H1 (cell line): ENCODE data around the gene RIMBP2. TPM values are rescaled to one million over a fixed set of nuclear protein-coding genes. Genes with fewer than 3 reads are reported as not detected.

Experiments used
- CTCF ChIA-PET: fragments of 300-600 bp; sonication (Branson Sonifier 250); formaldehyde crosslinking; loops from one replicate; lab custom pipeline; 2021; ENCODE audit not compliant: partially characterized antibody; lab: Charles Lee
- POLR2A ChIA-PET: fragments of 300-600 bp; sonication (Branson Sonifier 250); formaldehyde crosslinking; loops from one replicate; lab custom pipeline; 2021; ENCODE audit warnings: inconsistent platforms; ENCODE audit not compliant: partially characterized antibody; lab: Charles Lee
- DNase-seq, 2 experiments: peaks; one replicate each; pipeline versions ENCODE4 v3.0.0 to v3.0.0-alpha.2; 2010 to 2022; ENCODE audit warnings: low spot score in 2 of 2, low read depth in 1 of 2, mixed read lengths in 1 of 2
- FAIRE-seq: peaks from 2 replicates; lab custom pipeline; 2011; peaks lifted over from hg19 to GRCh38; lab: Jason Lieb, UNC
- H2AFZ ChIP-seq: 2 replicates; pipeline ENCODE4 v1.8.1; 2012; ENCODE audit warnings: low read length, inconsistent platforms
- H2AK5ac ChIP-seq: 2 replicates; pipeline ENCODE4 v1.6.1; 2013; ENCODE audit warnings: low read depth, low read length
- H2BK120ac ChIP-seq: replicated peaks from 2 replicates; pipeline ENCODE3; 2013; ENCODE audit warnings: low read depth, low read length, inconsistent platforms
- H2BK12ac ChIP-seq: 2 replicates; pipeline ENCODE4 v1.6.1; 2013; ENCODE audit warnings: low read depth, low read length
- H2BK15ac ChIP-seq: 2 replicates; pipeline ENCODE4 v1.6.1; 2013; ENCODE audit warnings: low read length
- H2BK20ac ChIP-seq: 2 replicates; pipeline ENCODE4 v1.6.1; 2013; ENCODE audit warnings: low read length
- H2BK5ac ChIP-seq: 2 replicates; pipeline ENCODE4 v1.6.1; 2013; ENCODE audit warnings: low read depth, low read length
- H3K14ac ChIP-seq: 2 replicates; pipeline ENCODE4 v1.6.1; 2013; ENCODE audit warnings: inconsistent platforms; ENCODE audit not compliant: insufficient read length
- H3K18ac ChIP-seq: 2 replicates; pipeline ENCODE4 v1.6.1; 2013; ENCODE audit warnings: low read length; ENCODE audit errors: extremely low read depth
- H3K23ac ChIP-seq: 2 replicates; pipeline ENCODE4 v1.6.1; 2013; ENCODE audit warnings: inconsistent platforms; ENCODE audit not compliant: insufficient read length
- H3K23me2 ChIP-seq: 2 replicates; pipeline ENCODE4 v1.6.1; 2013; ENCODE audit warnings: low read depth, low read length
- H3K27ac ChIP-seq: 2 replicates; pipeline ENCODE4 v1.6.1; 2011; ENCODE audit warnings: low read depth, low read length, inconsistent platforms
- H3K27me3 ChIP-seq, 4 experiments: replicated peaks in 1 of 4; 1 replicate in 1 of 4; 2 replicates in 3 of 4; pipeline versions ENCODE4 v1.6.1 to v1.8.1; 2011 to 2013; ENCODE audit warnings: low read length in 3 of 4, mild to moderate bottlenecking in 3 of 4, inconsistent platforms in 2 of 4, mixed read lengths in 2 of 4, moderate library complexity in 1 of 4; ENCODE audit not compliant: control insufficient read depth in 3 of 4, insufficient read depth in 3 of 4; ENCODE audit errors: extremely low read depth in 1 of 4
- H3K36me3 ChIP-seq, 4 experiments: 2 replicates each; pipeline versions ENCODE4 v1.6.1 to v1.8.1; 2011 to 2013; ENCODE audit warnings: mild to moderate bottlenecking in 4 of 4, low read length in 3 of 4, moderate library complexity in 2 of 4, control low read depth in 1 of 4, inconsistent platforms in 1 of 4; ENCODE audit not compliant: insufficient read depth in 4 of 4, control insufficient read depth in 2 of 4
- H3K4ac ChIP-seq: replicated peaks from 2 replicates; pipeline ENCODE3; 2013; ENCODE audit warnings: low read length, low read depth, mixed read lengths, inconsistent platforms; ENCODE audit not compliant: insufficient read length
- H3K4me1 ChIP-seq, 4 experiments: replicated peaks in 1 of 4; 1 replicate in 1 of 4; 2 replicates in 3 of 4; pipeline versions ENCODE4 v1.6.1 to v1.8.1; 2011 to 2013; ENCODE audit warnings: low read length in 3 of 4, inconsistent platforms in 2 of 4, mixed read lengths in 1 of 4; ENCODE audit not compliant: insufficient read depth in 4 of 4, control insufficient read depth in 3 of 4
- H3K4me2 ChIP-seq, 2 experiments: 2 replicates each; pipeline versions ENCODE4 v1.6.1 to v1.8.1; 2011 to 2013; ENCODE audit warnings: low read depth in 2 of 2, low read length in 2 of 2, control low read depth in 1 of 2, inconsistent platforms in 1 of 2, mild to moderate bottlenecking in 1 of 2; ENCODE audit not compliant: insufficient read depth in 1 of 2
- H3K4me3 ChIP-seq, 4 experiments: fragments of 200-600, 300-600 bp in 1 of 4; sonication (generic), shearing (Covaris generic), sonication (Bioruptor Twin) in 1 of 4; 2 replicates each; pipeline versions ENCODE4 v1.5.1 to v1.8.1; 2011 to 2016; ENCODE audit warnings: low read length in 4 of 4, low read depth in 3 of 4, control low read depth in 2 of 4, inconsistent platforms in 2 of 4, mild to moderate bottlenecking in 2 of 4, mixed read lengths in 1 of 4, moderate library complexity in 1 of 4; ENCODE audit not compliant: insufficient read depth in 2 of 4; ENCODE audit errors: extremely low read depth in 1 of 4
- H3K56ac ChIP-seq: replicated peaks from 2 replicates; pipeline ENCODE3; 2013; ENCODE audit warnings: low read depth, mild to moderate bottlenecking, mixed read lengths, low read length, inconsistent platforms; ENCODE audit not compliant: insufficient read length
- H3K79me1 ChIP-seq: 2 replicates; pipeline ENCODE4 v1.6.1; 2013; ENCODE audit warnings: low read depth, low read length, control low read depth
- H3K79me2 ChIP-seq, 2 experiments: 2 replicates each; pipeline versions ENCODE4 v1.6.1 to v1.8.1; 2012 to 2013; ENCODE audit warnings: low read length in 2 of 2, mild to moderate bottlenecking in 2 of 2, inconsistent platforms in 1 of 2; ENCODE audit not compliant: insufficient read depth in 2 of 2, control insufficient read depth in 1 of 2
- H3K9ac ChIP-seq, 4 experiments: replicated peaks in 1 of 4; 1 replicate in 1 of 4; 2 replicates in 3 of 4; pipeline versions ENCODE4 v1.6.1 to v1.8.1; 2011 to 2013; ENCODE audit warnings: low read depth in 3 of 4, low read length in 3 of 4, control low read depth in 2 of 4, mild to moderate bottlenecking in 2 of 4, moderate library complexity in 2 of 4, inconsistent platforms in 1 of 4; ENCODE audit errors: extremely low read depth in 1 of 4
- H3K9me3 ChIP-seq, 2 experiments: 2 replicates each; pipeline versions ENCODE4 v1.6.1 to v1.8.1; 2012 to 2013; ENCODE audit warnings: mild to moderate bottlenecking in 2 of 2, moderate library complexity in 2 of 2, control low read depth in 1 of 2, inconsistent platforms in 1 of 2, low read depth in 1 of 2, low read length in 1 of 2, mixed read lengths in 1 of 2; ENCODE audit not compliant: insufficient read depth in 2 of 2
- H4K20me1 ChIP-seq, 2 experiments: replicated peaks in 1 of 2; 2 replicates each; pipeline versions ENCODE3 to v1.8.1; 2011 to 2013; ENCODE audit warnings: inconsistent platforms in 2 of 2, low read length in 2 of 2, mild to moderate bottlenecking in 1 of 2; ENCODE audit not compliant: insufficient read depth in 2 of 2, control insufficient read depth in 1 of 2
- H4K5ac ChIP-seq: 2 replicates; pipeline ENCODE4 v1.6.1; 2013; ENCODE audit warnings: low read length, low read depth, mixed read lengths, inconsistent platforms; ENCODE audit not compliant: insufficient read length
- H4K8ac ChIP-seq: 2 replicates; pipeline ENCODE4 v1.8.0; 2013; ENCODE audit warnings: mild to moderate bottlenecking, moderate library complexity, low read length, inconsistent platforms; ENCODE audit not compliant: insufficient read depth; ENCODE audit errors: extremely low read depth
- H4K91ac ChIP-seq: replicated peaks from 2 replicates; pipeline ENCODE3; 2013; ENCODE audit warnings: low read length, mixed read lengths, inconsistent platforms; ENCODE audit not compliant: insufficient read length
- GABPA ChIP-seq: IDR thresholded peaks from 2 replicates; pipeline ENCODE4 v1.6.1; 2011; ENCODE audit warnings: mild to moderate bottlenecking, low read length, moderate library complexity, borderline replicate concordance; ENCODE audit not compliant: insufficient read depth
- MAFK ChIP-seq: IDR thresholded peaks from 2 replicates; pipeline ENCODE4 v1.6.1; 2012; ENCODE audit warnings: low read depth, mild to moderate bottlenecking, improper control_type of control experiment, low read length
- WGBS, 2 experiments: shearing (Covaris generic) in 1 of 2; methylation state at CpG; one replicate each; pipeline versions ENCODE4 v1.1.6 to v1.1.7; 2013 to 2015; ENCODE audit warnings: low lambda C conversion rate in 2 of 2, mixed read lengths in 2 of 2, inconsistent platforms in 1 of 2, low coverage in 1 of 2, missing lambda C conversion rate in 1 of 2; ENCODE audit not compliant: insufficient replicate concordance in 2 of 2, insufficient coverage in 1 of 2, insufficient read length in 1 of 2; ENCODE audit errors: extremely low coverage in 1 of 2, missing lambda C conversion rate in 1 of 2; 5-methylcytosine and 5-hydroxymethylcytosine counted together
- polyA plus RNA-seq, 7 experiments: library from polyadenylated mRNA; depleted of rRNA in 3 of 7; stranded (reverse) in 5 of 7; unstranded in 2 of 7; fragments of >200 nt in 5 of 7; fragments of 200-250 nt in 2 of 7; gene quantifications; 1 replicate in 5 of 7; 2 replicates in 1 of 7; 4 replicates in 1 of 7; pipeline versions ENCODE4 v1.2.1 to v1.2.3, GENCODE V29; 2011 to 2013; ENCODE audit warnings: missing spikeins in 2 of 7, mixed read lengths in 2 of 7
- total RNA-seq: library from RNA; stranded (reverse); fragmentation: NEBNext Ultra II Directional; extraction: Animal tissue kit (Norgen Biotek cat#: 25700); gene quantifications from 2 replicates; pipeline ENCODE4 v1.2.1, GENCODE V29; 2021

The RIMBP2 gene
- total and polyA plus RNA-seq, 2 of the 8 experiments (the other 6 are each of a cell fraction or from before 2014, with no cell fraction given) = 0.18 to 0.65 TPM

GRCh38 chr12:130513556-130513955 lies 202.5 kb downstream of the RIMBP2 start:
- no peaks in the 10 kb centered on the region for H3K79me1 ChIP-seq
- no peak overlapping the region for H3K23ac ChIP-seq
- H3K9me3 ChIP-seq = peaks cover 0 to 3% of the 10 kb centered on the region in 2 experiments; a peak in 2 of 4 replicates
- POLR2A ChIA-PET = interaction anchor here (0.7 to 0.8 kb wide), 2 partner anchors 44 to 126 kb away, joined by 3 read pairs; no protein-coding TSS in a partner anchor
- no peak overlapping the region for H3K27ac ChIP-seq
- H4K91ac ChIP-seq = no peak overlapping the region
- H3K4me2 ChIP-seq = peak overlapping the region in 1 of 2 experiments; percentile 54; a peak in 3 of 4 replicates
- no peak for DNase-seq
- H2BK20ac ChIP-seq = 0 out of 2 replicates have a peak overlapping the region, but pooled peaks have one; percentile 55
- TF ChIP-seq GABPA (no peak), MAFK (peak; percentile 94)
- TF ChIP-seq, all 59 proteins: peak for 1
- 0 out of 2 replicates have a peak overlapping the region, but pooled peaks have one; percentile 1 for H2BK5ac ChIP-seq
- H3K18ac ChIP-seq = peak overlapping the region; percentile 25; the same call in 1 of the 2 replicates
- H3K9ac ChIP-seq = no peak overlapping the region; a peak in 1 of 7 replicates
- no peak overlapping the region for H3K14ac ChIP-seq
- H3K36me3 ChIP-seq = no peaks in the 10 kb centered on the region
- H2BK120ac ChIP-seq = no peak overlapping the region
- no peak overlapping the region for H2AK5ac ChIP-seq
- H3K4ac ChIP-seq = no peak overlapping the region
- H2BK15ac ChIP-seq = peak overlapping the region; percentile 61; the same call in 1 of the 2 replicates
- H2AFZ ChIP-seq = no peak overlapping the region
- no peak overlapping the region for H4K5ac ChIP-seq
- H2BK12ac ChIP-seq = peak overlapping the region; percentile 55; the same call in 1 of the 2 replicates
- H3K27me3 ChIP-seq = no peaks in the 10 kb centered on the region; a peak in 1 of 7 replicates
- CTCF ChIA-PET = interaction anchor here (0.8 to 2.3 kb wide), 12 partner anchors 9 to 234 kb away, joined by 3 to 11 read pairs (median 3); no protein-coding TSS in a partner anchor
- WGBS, 2 experiments = 85% methylated on average over 2 of the region's 2 CpGs; no CpG with 5 or more reads in 1 of the 2 experiments
- no peaks in the 10 kb centered on the region for H4K20me1 ChIP-seq
- peaks cover 7 to 15% (median 8%) of the 10 kb centered on the region in 4 experiments for H3K4me1 ChIP-seq
- H4K8ac ChIP-seq = no peak overlapping the region
- H3K79me2 ChIP-seq = no peaks in the 10 kb centered on the region
- H3K4me3 ChIP-seq = no peak overlapping the region
- H3K56ac ChIP-seq = no peak overlapping the region
- FAIRE-seq = no peak
- H3K23me2 ChIP-seq = no peaks in the 10 kb centered on the region
